Adrenal gland (tissue), 5 donors: ENCODE measurements around the gene PIK3R1.

Experiments used
- CTCF ChIP-seq, 6 experiments: fragments of 450-650 bp in 4 of 6; fragments of 200-600 bp in 2 of 6; sonication (generic) in 1 of 6; IDR thresholded peaks; 1 replicate in 5 of 6; 2 replicates in 1 of 6; pipeline versions ENCODE4 v1.5.1 to v1.8.0; 2016 to 2021; ENCODE audit warnings: antibody characterized with exemption in 6 of 6, mild to moderate bottlenecking in 2 of 6, moderate library complexity in 1 of 6
- POLR2A ChIP-seq, 2 donors: fragments of 450-650 bp; IDR thresholded peaks; one replicate each; pipeline ENCODE4 v1.6.1; 2017; ENCODE audit warnings: antibody characterized with exemption in 2 of 2, mild to moderate bottlenecking in 2 of 2, moderate library complexity in 1 of 2
- donor health status: DM: no; HTN: no; CAD: no.

- TF ChIP-seq CTCF (IDR thresholded peaks at IDR 0.05) (no peak), POLR2A (IDR thresholded peaks at IDR 0.05) (no peak)
Measured at GRCh38 chr5:68290260-68290674, 74.7 kb downstream of the PIK3R1 start.
